ENCODE results near the gene ZIC5. TPM values are rescaled to one million over a fixed set of nuclear protein-coding genes. Genes with fewer than 3 reads are reported as not detected.

Gene ZIC5
- total RNA-seq, 1 donor from 2014 or later: not detected

DNA sequence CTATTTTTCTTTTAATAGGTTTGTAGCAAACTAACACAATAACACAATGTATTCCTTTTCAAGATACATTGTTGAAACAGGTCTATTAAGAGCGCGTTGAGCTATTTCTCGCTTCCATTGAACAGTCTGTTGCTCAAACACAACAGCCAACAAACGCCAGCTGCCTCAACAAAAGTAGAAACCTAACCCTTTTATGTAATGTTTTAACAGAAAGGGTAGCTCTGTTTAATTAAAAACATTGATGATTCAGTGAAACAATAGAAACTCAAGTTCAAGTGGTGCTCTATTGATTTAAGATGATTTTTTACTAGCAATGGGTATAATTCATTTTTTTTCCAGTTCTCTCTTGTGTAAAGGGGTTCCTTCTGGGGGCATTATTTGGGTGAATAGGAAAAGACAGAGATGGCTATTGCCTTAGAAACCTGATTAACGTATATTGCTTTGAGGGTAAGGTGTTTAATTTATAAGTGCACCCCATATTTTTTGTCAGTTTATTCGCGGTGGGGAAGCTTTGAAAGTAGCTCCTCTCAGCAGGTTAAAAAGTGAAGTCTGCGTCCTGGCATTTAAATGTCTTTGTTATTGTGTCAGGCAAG, 24.9 kb upstream of the ZIC5 start:
- peaks cover 47% of the 10 kb centered on the region for H3K27me3 ChIP-seq
- peaks cover 0 to 4% of the 10 kb centered on the region in 2 donors for H3K9me3 ChIP-seq
- no peak overlapping the region for H3K4me3 ChIP-seq
- H3K4me1 ChIP-seq: no peaks in the 10 kb centered on the region
- no peak overlapping the region for H3K27ac ChIP-seq
- intact Hi-C loops (cut with DNase I): loop anchor here (5.0 kb wide), 1 partner anchor 681 kb away; no protein-coding TSS in a partner anchor
- TF ChIP-seq, protein P1, sequence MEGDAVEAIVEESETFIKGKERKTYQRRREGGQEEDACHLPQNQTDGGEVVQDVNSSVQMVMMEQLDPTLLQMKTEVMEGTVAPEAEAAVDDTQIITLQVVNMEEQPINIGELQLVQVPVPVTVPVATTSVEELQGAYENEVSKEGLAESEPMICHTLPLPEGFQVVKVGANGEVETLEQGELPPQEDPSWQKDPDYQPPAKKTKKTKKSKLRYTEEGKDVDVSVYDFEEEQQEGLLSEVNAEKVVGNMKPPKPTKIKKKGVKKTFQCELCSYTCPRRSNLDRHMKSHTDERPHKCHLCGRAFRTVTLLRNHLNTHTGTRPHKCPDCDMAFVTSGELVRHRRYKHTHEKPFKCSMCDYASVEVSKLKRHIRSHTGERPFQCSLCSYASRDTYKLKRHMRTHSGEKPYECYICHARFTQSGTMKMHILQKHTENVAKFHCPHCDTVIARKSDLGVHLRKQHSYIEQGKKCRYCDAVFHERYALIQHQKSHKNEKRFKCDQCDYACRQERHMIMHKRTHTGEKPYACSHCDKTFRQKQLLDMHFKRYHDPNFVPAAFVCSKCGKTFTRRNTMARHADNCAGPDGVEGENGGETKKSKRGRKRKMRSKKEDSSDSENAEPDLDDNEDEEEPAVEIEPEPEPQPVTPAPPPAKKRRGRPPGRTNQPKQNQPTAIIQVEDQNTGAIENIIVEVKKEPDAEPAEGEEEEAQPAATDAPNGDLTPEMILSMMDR (IDR thresholded peaks at IDR 0.05): no peak
- no peaks in the 10 kb centered on the region for H3K36me3 ChIP-seq
- no peak for DNase-seq (ENCODE audit: low spot score in 2 of 2)

DNA sequence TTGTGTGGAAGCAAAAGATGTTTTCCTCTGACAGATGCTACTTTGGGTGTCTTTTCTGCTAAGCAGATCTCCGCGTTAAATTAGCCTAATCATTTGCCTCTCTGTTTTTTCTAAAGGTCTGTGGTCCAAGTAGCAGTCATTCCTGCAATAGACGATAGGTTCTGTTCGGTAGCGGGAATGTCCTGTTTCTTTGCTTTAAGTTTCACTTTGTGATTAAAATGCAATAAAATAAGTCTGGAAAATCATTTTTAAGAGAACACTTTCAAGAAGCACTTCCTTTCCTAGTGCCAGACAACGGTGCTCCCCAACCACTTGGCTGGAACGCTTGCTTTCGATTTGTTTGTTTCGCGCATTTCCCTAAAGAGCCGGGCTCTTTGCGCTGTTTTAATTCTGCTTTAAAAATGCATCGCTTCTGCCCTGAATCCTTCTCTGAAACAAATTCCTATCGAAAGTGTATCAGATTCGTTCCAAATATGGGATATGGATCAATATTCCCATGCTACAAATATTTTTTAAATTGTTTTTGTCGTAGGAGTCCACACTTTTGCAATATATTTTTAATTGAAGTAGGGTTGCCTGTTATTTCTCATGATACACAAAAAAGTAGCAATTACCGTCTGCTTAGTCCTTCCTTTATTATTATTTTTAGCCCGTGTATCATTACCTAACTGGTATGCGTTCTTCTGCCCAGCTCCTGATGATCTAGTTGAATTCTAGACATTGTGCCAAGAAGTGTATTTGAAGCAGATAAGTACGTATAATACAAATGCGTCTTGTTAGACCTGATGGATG, 24.2 kb upstream of the ZIC5 start:
- Histone ChIP-seq H3K27ac (no peak overlapping the region), H3K4me3 (no peak overlapping the region), H3K9me3 (peaks cover 0 to 4% of the 10 kb centered on the region in 2 donors), H3K4me1 (no peaks in the 10 kb centered on the region), H3K36me3 (no peaks in the 10 kb centered on the region), H3K27me3 (peaks cover 54% of the 10 kb centered on the region)
- TF ChIP-seq, protein P1 (IDR thresholded peaks at IDR 0.05): no peak
- intact Hi-C loops (cut with DNase I): loop anchor here (5.0 kb wide), 1 partner anchor 682 kb away; no protein-coding TSS in a partner anchor
- peak in 1 of 2 donors; percentile 22 for DNase-seq (ENCODE audit: low spot score in 2 of 2)

DNA sequence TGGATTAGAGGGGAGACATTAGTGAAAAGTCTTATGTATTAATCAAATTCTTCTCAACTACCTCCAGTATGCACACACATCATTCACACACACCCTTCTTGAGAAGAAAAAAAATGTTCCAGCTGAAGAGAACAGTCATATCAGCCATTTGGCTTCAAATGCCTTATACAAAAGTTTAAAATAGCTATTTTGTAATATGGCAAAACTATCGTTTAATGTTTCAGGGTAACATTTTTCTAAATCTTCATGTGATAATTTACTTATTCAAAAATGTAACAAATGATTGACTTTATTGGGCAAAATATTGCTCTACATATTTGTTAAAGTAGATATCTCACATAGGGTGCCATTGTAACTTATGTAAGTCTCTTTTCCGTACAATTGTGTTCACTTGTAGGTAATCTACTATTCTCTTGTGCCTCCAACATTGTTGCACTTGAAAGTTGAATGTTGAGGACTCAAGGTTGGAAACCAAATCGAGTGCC, 23.6 kb upstream of the ZIC5 start:
- TF ChIP-seq, protein P1 (IDR thresholded peaks at IDR 0.05): no peak
- Histone ChIP-seq H3K27ac (no peak overlapping the region), H3K36me3 (no peaks in the 10 kb centered on the region), H3K9me3 (peaks cover 0 to 4% of the 10 kb centered on the region in 2 donors), H3K4me3 (no peak overlapping the region), H3K27me3 (peaks cover 61% of the 10 kb centered on the region), H3K4me1 (no peaks in the 10 kb centered on the region)
- intact Hi-C loops (cut with DNase I): loop anchor here (5.0 kb wide), 1 partner anchor 682 kb away; no protein-coding TSS in a partner anchor
- DNase-seq (ENCODE audit: low spot score in 2 of 2): no peak

DNA sequence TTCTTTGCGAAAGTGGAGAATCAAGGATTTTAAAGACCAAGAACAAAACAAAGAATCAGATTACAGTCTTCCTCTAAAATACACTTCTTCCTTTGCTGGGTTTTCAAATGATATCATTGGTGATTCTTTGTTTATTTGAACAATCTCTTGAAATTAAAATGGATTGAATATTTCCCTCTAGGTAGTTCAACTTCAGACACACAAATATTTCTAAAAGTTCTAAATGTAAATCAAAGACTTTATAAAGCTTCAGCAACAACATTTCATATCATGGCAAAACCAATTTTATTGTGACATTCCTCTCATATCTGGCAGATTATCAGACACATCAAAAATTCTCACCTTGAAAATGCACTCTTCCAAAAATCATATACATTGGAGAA, 23.1 kb upstream of the ZIC5 start:
- Histone ChIP-seq H3K27ac (no peak overlapping the region), H3K4me1 (no peaks in the 10 kb centered on the region), H3K9me3 (peaks cover 0 to 4% of the 10 kb centered on the region in 2 donors), H3K27me3 (peaks cover 61% of the 10 kb centered on the region), H3K4me3 (no peak overlapping the region), H3K36me3 (no peaks in the 10 kb centered on the region)
- no peak for DNase-seq (ENCODE audit: low spot score in 2 of 2)
- intact Hi-C loops (cut with DNase I): loop anchor here (5.0 kb wide), 2 partner anchors 37 to 683 kb away; no protein-coding TSS in a partner anchor
- TF ChIP-seq, protein P1 (IDR thresholded peaks at IDR 0.05): no peak

DNA sequence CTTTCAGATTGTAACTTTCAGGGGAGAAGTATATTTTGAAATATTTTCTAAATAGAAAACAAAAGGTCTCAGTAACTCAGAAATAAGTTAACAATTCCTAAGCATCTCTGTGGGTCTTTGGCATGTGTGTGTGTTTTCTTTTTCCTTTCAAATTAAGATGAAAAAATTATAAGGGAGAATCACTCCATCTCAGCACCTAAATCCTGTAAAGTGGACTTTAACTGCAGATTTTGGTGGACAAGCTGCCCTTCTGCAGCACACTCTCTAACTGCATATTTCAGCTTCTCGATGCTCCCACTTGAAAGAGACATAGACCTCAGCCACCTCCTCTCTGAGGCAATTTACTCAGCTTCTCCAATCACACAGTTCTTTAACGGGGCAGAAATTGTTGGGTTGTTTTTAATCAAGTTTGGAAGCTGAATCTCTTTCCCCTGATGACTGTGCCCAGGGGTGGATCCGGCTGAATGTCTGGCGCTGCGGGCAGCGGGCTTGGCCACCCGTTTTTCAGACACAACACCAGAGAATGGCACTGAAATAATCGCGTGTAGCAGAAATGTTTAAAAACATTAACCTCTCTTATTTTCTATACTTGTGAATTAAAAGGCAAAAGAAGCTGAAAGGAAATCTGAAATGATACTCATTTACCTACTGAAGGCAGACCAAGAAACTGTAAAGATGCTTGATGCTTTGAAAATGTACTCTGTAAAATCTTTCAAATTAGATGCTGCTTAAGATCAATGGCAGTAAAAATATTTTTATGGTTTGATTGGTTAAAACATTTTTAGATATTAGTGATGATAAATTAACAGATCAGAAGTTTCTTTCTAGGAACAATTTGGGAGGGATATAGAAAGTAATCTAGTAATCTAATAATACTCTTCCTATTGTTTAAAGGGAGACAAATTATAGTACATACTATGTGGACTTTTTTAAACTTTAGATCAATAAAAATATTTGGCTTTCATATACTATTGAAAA, 22.4 kb upstream of the ZIC5 start:
- DNase-seq (ENCODE audit: low spot score in 2 of 2): no peak

More for the DNA sequence above, 22.4 kb upstream of the ZIC5 start:
- no peak overlapping the region for H3K4me3 ChIP-seq
- intact Hi-C loops (cut with DNase I): loop anchor here (5.0 kb wide), 1 partner anchor 37 kb away; no protein-coding TSS in a partner anchor
- no peaks in the 10 kb centered on the region for H3K36me3 ChIP-seq
- no peaks in the 10 kb centered on the region for H3K4me1 ChIP-seq
- no peak overlapping the region for H3K27ac ChIP-seq
- TF ChIP-seq, protein P1 (IDR thresholded peaks at IDR 0.05): no peak
- peaks cover 0 to 4% of the 10 kb centered on the region in 2 donors for H3K9me3 ChIP-seq
- peaks cover 61% of the 10 kb centered on the region for H3K27me3 ChIP-seq

All from ascending aorta (tissue), 2 donors.